ENCODE measurements around the gene WWOX.

Gene WWOX

DNA sequence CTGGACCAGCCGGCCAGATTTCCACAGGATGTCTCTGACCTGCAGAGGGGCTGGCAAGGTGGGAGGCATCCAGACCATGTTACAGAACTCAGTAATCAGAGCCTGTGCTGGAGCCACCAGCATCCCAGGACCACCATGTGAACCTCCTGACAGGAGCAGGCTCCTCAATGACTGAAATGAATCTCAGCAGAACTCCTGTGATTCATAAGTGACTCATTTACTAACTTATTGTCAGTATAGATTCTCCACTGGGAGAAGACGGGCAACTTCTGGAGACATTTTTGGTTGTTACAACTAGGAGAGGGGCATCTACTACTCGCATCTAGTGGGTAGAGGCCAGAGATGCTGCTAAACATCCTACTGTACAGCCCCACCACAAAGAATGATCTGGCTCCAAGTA lies 3.1 kb upstream of the WWOX start:
- Mint-ChIP-seq H3K27ac (no peak overlapping the region), H3K36me3 (ENCODE audit: low read depth) (peaks cover 3% of the 10 kb centered on the region), H3K4me1 (ENCODE audit: low read depth) (peaks cover 14% of the 10 kb centered on the region), H3K27me3 (ENCODE audit: low read depth) (peaks cover 9% of the 10 kb centered on the region), H3K4me3 (no peak overlapping the region), H3K9me3 (peaks cover 14% of the 10 kb centered on the region)

DNA sequence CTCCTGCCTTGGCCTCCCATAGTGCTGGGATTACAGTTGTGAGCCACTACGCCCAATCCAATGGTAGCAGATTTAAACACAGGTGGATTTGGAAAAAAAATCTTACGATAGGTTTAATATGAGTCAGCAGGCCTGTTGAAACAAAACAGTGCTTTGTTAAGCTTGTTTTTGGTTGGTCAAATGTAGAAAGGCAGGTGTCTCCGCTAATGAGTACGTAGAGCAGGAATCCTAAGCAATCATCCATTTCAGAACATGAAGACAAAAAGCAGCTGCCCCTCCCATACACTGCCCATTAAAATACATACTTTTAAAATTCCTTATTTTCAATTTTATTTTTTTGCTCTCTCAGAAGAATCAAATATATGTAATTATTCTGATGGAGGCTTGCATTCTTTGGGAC lies 1.9 kb upstream of the WWOX start:
- Mint-ChIP-seq H3K27ac (no peak overlapping the region), H3K4me1 (ENCODE audit: low read depth) (peaks cover 17% of the 10 kb centered on the region), H3K27me3 (ENCODE audit: low read depth) (peaks cover 9% of the 10 kb centered on the region), H3K4me3 (no peak overlapping the region), H3K36me3 (ENCODE audit: low read depth) (peaks cover 3% of the 10 kb centered on the region), H3K9me3 (peaks cover 14% of the 10 kb centered on the region)

DNA sequence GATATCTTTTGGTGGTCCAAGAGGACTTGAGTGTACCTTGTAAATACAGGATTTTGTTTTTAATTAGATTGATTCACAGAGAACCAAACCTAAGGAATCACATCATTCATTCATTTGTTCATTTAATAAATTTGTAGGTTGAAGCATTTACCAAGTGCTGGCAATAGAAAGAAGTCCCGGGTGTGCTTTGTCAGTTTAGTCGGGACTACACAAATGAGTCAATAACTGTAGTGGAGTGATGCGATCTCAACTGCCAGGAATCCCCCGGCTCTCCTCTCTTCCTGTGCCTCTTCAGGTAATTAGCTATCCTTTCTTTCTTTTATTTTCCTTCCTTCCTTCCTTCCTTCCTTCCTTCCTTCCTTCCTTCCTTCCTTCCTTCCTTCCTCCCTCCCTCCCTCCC lies 1.4 kb upstream of the WWOX start:
- H3K27ac Mint-ChIP-seq, result peak overlapping the region; percentile 26
- peaks cover 9% of the 10 kb centered on the region for H3K27me3 Mint-ChIP-seq (ENCODE audit: low read depth)
- no peak overlapping the region for H3K4me3 Mint-ChIP-seq
- H3K9me3 Mint-ChIP-seq, result peaks cover 14% of the 10 kb centered on the region
- peaks cover 17% of the 10 kb centered on the region for H3K4me1 Mint-ChIP-seq (ENCODE audit: low read depth)
- H3K36me3 Mint-ChIP-seq (ENCODE audit: low read depth), result peaks cover 3% of the 10 kb centered on the region

GRCh38 chr16:78098595-78099270 lies 721 bp upstream of the WWOX start:
- Mint-ChIP-seq H3K9me3 (peaks cover 14% of the 10 kb centered on the region), H3K36me3 (ENCODE audit: low read depth) (peaks cover 3% of the 10 kb centered on the region), H3K27ac (peak overlapping the region; percentile 88), H3K27me3 (ENCODE audit: low read depth) (peaks cover 3% of the 10 kb centered on the region), H3K4me1 (ENCODE audit: low read depth) (peaks cover 17% of the 10 kb centered on the region), H3K4me3 (peak overlapping the region; percentile 89)

DNA sequence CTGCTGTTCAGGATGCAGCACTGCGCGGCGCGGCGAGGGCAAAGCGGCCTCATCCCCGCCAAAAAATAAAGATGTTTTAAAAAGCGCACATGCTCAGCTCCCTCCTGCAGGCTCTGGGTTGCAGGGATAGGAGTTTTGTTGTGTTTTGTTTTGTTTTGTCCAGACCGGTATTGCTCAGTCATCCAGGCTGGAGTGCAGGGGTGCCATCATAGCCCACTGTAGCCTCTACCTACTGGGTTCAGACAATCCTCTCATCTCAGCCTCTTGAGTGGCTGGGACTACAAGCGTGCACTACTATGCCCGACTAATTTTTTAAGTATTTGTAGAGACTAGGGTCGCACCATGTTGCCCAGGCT lies 636 bp downstream of the WWOX start:
- Mint-ChIP-seq H3K4me1 (ENCODE audit: low read depth) (peaks cover 17% of the 10 kb centered on the region), H3K36me3 (ENCODE audit: low read depth) (peaks cover 2% of the 10 kb centered on the region), H3K9me3 (peaks cover 10% of the 10 kb centered on the region), H3K4me3 (peak overlapping the region; percentile 89), H3K27ac (peak overlapping the region; percentile 36), H3K27me3 (ENCODE audit: low read depth) (no peaks in the 10 kb centered on the region)

DNA sequence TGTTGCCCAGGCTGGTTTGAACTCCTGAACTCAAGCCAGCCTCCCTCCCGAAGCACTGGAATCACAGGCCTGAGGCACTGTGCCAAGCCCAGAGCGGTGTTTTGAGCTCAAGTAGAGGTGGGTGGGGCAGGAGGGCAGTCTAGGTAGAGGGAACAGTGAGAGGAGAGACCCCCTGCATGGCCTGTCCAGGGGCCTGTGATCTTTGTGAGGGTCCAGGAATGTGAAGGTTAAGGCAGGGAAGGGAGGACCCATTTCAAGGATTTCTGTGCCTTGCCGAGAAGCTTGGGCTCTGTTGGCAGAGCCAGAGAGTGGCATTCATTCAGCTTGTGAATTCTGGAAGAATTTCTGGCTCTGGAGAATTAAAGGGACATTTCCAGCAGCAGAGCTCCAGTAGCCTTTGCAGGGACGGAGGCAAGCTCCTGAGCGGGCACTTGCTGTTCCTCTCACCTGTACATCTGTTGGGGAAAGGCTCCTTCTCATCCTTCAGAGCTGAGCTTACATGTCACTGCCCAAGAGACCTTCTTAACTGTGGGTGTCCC lies 2.7 kb downstream of the WWOX start:
- Mint-ChIP-seq H3K27ac (no peak overlapping the region), H3K27me3 (ENCODE audit: low read depth) (no peaks in the 10 kb centered on the region), H3K9me3 (no peaks in the 10 kb centered on the region), H3K36me3 (ENCODE audit: low read depth) (peaks cover 2% of the 10 kb centered on the region), H3K4me3 (no peak overlapping the region), H3K4me1 (ENCODE audit: low read depth) (peaks cover 17% of the 10 kb centered on the region)

- Mint-ChIP-seq H3K9me3 (no peaks in the 10 kb centered on the region), H3K4me3 (no peak overlapping the region), H3K36me3 (ENCODE audit: low read depth) (peaks cover 2% of the 10 kb centered on the region), H3K27ac (no peak overlapping the region), H3K27me3 (ENCODE audit: low read depth) (no peaks in the 10 kb centered on the region), H3K4me1 (ENCODE audit: low read depth) (peaks cover 17% of the 10 kb centered on the region)
Observed at GRCh38 chr16:78102865-78103264, 3.4 kb downstream of the WWOX start.

- no peak overlapping the region for H3K27ac Mint-ChIP-seq
- H3K4me3 Mint-ChIP-seq, result no peak overlapping the region
- H3K9me3 Mint-ChIP-seq, result no peaks in the 10 kb centered on the region
- no peaks in the 10 kb centered on the region for H3K27me3 Mint-ChIP-seq (ENCODE audit: low read depth)
- peaks cover 2% of the 10 kb centered on the region for H3K36me3 Mint-ChIP-seq (ENCODE audit: low read depth)
- H3K4me1 Mint-ChIP-seq (ENCODE audit: low read depth), result peaks cover 5% of the 10 kb centered on the region
Observed at GRCh38 chr16:78105517-78105916, 6.1 kb downstream of the WWOX start.

DNA sequence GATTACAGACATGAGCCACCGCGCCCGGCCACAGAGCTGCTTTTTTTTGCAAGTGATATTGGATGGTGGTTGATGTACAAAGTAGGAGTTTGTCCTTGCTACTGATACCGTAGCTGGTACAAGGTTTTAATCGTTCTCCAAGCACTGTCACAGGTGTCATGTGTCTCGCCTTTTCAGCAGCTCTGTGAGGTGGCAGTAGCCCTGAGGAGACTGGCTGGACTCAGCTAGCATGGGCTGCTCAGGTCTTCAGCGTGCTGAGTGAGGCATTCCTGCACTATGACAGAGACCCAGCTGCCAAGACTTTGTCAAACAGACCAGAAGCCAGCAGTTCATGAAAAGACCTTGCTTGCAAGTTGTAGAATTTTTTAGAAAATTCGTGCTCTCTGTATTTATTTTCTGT lies 7.2 kb downstream of the WWOX start:
- Mint-ChIP-seq H3K36me3 (ENCODE audit: low read depth) (peaks cover 2% of the 10 kb centered on the region), H3K27me3 (ENCODE audit: low read depth) (no peaks in the 10 kb centered on the region), H3K4me3 (no peak overlapping the region), H3K9me3 (no peaks in the 10 kb centered on the region), H3K4me1 (ENCODE audit: low read depth) (peaks cover 2% of the 10 kb centered on the region), H3K27ac (no peak overlapping the region)

DNA sequence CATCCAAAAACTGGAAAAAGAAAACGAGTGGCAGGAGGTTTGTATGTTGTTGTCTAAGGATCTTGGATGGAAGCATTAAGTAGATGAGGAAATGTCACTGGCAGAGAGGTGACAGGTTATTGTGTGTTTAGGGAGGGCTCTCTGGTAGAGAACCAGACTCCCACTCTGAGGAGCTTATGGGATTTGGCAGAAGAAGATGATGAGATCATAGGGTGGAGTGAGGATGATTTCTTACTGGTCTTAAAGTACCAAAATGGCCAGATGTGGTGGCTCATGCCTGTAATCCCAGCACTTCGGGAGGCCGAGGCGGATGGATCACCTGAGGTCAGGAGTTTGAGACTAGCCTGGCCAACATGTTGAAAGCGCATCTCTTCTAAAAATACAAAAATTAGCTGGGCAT lies 9.0 kb downstream of the WWOX start:
- no peak overlapping the region for H3K27ac Mint-ChIP-seq
- H3K27me3 Mint-ChIP-seq (ENCODE audit: low read depth), result no peaks in the 10 kb centered on the region
- H3K4me1 Mint-ChIP-seq (ENCODE audit: low read depth), result no peaks in the 10 kb centered on the region
- H3K36me3 Mint-ChIP-seq (ENCODE audit: low read depth), result peaks cover 2% of the 10 kb centered on the region
- no peak overlapping the region for H3K4me3 Mint-ChIP-seq
- H3K9me3 Mint-ChIP-seq, result no peaks in the 10 kb centered on the region

DNA sequence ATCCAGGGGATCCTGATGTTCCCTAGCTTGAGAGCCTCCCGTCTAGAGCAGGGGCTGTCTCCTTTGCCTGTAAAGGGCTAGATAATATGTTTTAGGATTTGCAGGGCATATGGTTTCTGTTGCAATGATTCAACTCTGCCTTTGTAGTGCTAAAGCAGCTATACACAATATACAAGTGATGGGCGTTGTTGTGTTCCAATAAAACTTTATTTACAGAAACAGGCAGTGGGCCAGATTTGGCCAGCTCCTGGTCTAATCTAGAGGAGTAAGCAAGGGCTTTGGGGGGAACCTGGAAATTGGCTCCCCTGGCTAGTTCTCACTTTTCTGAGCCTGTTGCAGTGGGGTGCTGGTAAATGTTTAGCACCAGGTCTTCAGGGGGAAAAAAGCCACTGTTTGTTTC lies 13.8 kb downstream of the WWOX start:
- no peak overlapping the region for H3K4me3 Mint-ChIP-seq
- H3K36me3 Mint-ChIP-seq (ENCODE audit: low read depth), result peaks cover 3% of the 10 kb centered on the region
- H3K9me3 Mint-ChIP-seq, result no peaks in the 10 kb centered on the region
- no peaks in the 10 kb centered on the region for H3K27me3 Mint-ChIP-seq (ENCODE audit: low read depth)
- H3K27ac Mint-ChIP-seq, result no peak overlapping the region
- no peaks in the 10 kb centered on the region for H3K4me1 Mint-ChIP-seq (ENCODE audit: low read depth)

DNA sequence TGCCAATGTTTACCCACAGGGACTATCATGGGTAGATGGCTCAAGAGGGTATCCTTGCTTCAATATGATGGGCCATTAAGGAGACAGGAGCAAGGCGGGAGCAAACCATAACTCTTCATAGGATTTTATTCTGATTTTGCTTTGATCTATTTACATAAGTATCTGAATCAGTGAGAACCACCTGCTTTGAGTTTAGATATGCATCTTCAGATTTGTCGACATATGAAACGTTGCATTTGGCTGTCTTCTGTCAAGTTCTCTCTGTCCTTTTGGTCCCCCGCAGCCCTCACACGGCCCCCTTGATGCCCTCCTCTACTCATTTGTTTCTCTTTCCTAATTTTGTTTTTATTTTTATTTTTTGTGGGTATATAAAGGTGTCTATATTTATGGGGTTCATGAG lies 16.2 kb downstream of the WWOX start:
- Mint-ChIP-seq H3K36me3 (ENCODE audit: low read depth) (peaks cover 4% of the 10 kb centered on the region), H3K9me3 (no peaks in the 10 kb centered on the region), H3K27ac (no peak overlapping the region), H3K4me1 (ENCODE audit: low read depth) (no peaks in the 10 kb centered on the region), H3K4me3 (no peak overlapping the region), H3K27me3 (ENCODE audit: low read depth) (no peaks in the 10 kb centered on the region)

- Mint-ChIP-seq H3K27ac (no peak overlapping the region), H3K36me3 (ENCODE audit: low read depth) (peaks cover 4% of the 10 kb centered on the region), H3K9me3 (no peaks in the 10 kb centered on the region), H3K27me3 (ENCODE audit: low read depth) (no peaks in the 10 kb centered on the region), H3K4me3 (no peak overlapping the region), H3K4me1 (ENCODE audit: low read depth) (no peaks in the 10 kb centered on the region)
Observed at GRCh38 chr16:78116946-78117345, 17.5 kb downstream of the WWOX start.

DNA sequence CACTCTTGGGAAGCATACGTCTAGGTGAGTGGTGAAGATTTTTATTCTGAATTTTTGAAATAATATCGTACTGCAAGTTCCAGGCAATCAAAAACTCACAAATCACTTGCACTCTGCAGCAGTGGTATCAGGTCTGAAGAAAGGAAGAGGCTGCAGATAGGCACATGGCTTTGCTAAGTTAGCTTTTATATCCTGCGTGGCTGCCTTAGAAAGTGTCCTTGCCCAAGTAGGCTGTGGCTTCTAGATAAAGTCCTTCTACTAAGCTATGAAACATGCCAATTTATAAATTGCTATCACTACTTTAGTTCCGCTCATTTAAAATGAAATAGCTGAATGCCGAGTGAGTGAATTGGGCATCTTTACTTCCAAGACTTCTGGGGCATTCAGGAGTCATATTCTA lies 17.9 kb downstream of the WWOX start:
- Mint-ChIP-seq H3K4me1 (ENCODE audit: low read depth) (no peaks in the 10 kb centered on the region), H3K4me3 (no peak overlapping the region), H3K9me3 (no peaks in the 10 kb centered on the region), H3K27ac (no peak overlapping the region), H3K36me3 (ENCODE audit: low read depth) (peaks cover 4% of the 10 kb centered on the region), H3K27me3 (ENCODE audit: low read depth) (no peaks in the 10 kb centered on the region)

GRCh38 chr16:78118469-78119025 lies 19.1 kb downstream of the WWOX start:
- Mint-ChIP-seq H3K27me3 (ENCODE audit: low read depth) (no peaks in the 10 kb centered on the region), H3K4me3 (no peak overlapping the region), H3K4me1 (ENCODE audit: low read depth) (peaks cover 3% of the 10 kb centered on the region), H3K9me3 (no peaks in the 10 kb centered on the region), H3K36me3 (ENCODE audit: low read depth) (peaks cover 4% of the 10 kb centered on the region), H3K27ac (no peak overlapping the region)
